22Rv1 (cell line): ENCODE results near the gene MAGEF1.

ENCODE experiments used
- H3K27ac ChIP-seq: fragments of 450-650 bp; 2 replicates; pipeline ENCODE4 v1.5.1; 2017
- ZFX ChIP-seq: fragments of 450-650 bp; IDR thresholded peaks from 2 replicates; pipeline ENCODE4 v1.6.1; 2017; ENCODE audit warnings: antibody characterized with exemption, borderline replicate concordance
- TF ChIP-seq, protein P1 (sequence below): fragments of 450-650 bp; IDR thresholded peaks from 2 replicates; pipeline ENCODE4 v1.5.1; 2017; ENCODE audit warnings: mild to moderate bottlenecking

MAGEF1 gene, protein sequence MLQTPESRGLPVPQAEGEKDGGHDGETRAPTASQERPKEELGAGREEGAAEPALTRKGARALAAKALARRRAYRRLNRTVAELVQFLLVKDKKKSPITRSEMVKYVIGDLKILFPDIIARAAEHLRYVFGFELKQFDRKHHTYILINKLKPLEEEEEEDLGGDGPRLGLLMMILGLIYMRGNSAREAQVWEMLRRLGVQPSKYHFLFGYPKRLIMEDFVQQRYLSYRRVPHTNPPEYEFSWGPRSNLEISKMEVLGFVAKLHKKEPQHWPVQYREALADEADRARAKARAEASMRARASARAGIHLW

DNA sequence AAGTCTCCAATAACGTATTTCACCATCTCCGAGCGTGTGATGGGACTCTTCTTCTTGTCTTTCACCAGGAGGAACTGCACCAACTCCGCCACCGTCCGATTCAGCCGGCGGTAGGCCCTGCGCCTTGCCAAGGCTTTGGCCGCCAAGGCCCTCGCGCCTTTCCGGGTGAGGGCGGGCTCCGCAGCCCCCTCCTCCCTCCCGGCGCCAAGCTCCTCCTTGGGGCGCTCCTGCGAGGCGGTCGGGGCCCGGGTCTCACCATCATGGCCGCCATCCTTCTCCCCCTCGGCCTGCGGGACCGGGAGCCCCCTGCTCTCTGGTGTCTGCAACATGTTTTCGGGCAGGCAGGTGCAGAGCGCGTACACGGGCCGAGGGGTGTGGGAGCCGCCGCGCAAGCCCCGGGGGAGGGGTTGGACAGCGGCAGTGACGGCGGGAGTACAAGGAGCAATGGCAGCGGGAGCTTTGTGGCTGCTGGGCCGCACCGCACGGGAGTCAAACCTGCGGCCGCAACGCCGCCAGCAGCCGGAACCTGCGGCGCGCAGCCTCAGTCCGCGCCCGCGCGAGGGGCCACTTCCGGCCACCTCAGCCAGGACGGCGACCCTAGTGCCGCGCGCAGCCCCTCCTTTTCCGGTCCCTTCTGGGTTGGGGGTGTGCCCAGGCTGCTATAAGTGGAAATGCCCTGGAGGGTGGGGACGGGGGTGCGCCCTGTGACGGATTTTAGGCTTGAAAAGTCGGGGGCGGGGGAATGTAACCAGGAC lies at the start of gene MAGEF1:
Gene MAGEF1, minus strand, starts transcription at position 572 of the 755 bp plus-strand sequence. Its CDS starts 243 bp downstream, at position 329.
- H3K27ac ChIP-seq = peak within 1 kb of the TSS; percentile 91

DNA sequence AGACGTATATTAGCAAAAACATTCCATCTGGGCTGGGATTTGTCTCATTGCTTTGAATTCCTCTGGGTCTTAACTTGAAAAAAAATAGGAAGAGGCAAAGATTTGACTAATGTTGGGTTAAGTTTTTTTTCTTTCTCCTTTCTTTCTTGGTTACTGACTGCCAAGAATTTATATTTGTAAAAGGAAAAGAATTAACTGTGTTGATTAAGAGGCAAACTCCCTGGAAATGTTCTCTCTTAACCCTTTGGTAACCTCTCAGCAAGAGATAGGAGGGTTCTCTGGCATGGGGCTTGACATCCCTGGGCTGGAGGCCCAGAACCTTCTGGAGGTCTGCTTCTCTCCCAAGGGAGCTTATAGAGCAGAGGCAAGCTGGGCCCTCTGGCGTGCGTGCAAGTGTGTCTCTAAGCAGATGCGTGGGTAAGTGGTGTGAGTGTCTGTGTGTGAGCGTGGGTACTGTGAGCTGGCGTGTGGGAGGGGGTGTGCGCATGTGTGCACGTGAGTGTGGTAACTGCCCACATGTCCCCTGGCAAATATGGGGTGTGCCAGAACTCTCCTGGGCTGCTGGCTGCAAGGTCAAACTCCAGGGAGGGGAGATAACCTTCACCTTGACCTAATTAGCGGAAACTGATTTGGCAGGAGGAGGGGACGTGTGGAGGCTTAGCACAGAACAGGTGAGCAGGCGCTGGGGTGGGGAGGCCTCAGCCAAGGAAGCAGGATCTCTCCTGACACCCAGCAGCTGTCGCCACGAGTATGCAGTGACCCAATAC lies 49.4 kb upstream of the MAGEF1 start:
- TF ChIP-seq, protein P1, sequence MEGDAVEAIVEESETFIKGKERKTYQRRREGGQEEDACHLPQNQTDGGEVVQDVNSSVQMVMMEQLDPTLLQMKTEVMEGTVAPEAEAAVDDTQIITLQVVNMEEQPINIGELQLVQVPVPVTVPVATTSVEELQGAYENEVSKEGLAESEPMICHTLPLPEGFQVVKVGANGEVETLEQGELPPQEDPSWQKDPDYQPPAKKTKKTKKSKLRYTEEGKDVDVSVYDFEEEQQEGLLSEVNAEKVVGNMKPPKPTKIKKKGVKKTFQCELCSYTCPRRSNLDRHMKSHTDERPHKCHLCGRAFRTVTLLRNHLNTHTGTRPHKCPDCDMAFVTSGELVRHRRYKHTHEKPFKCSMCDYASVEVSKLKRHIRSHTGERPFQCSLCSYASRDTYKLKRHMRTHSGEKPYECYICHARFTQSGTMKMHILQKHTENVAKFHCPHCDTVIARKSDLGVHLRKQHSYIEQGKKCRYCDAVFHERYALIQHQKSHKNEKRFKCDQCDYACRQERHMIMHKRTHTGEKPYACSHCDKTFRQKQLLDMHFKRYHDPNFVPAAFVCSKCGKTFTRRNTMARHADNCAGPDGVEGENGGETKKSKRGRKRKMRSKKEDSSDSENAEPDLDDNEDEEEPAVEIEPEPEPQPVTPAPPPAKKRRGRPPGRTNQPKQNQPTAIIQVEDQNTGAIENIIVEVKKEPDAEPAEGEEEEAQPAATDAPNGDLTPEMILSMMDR = no peak
- no peak for TF ChIP-seq ZFX
- no peak overlapping the region for H3K27ac ChIP-seq

More for the DNA sequence above, at the start of gene MAGEF1:
- TF ChIP-seq ZFX = no peak
- TF ChIP-seq, protein P1 = no peak

DNA sequence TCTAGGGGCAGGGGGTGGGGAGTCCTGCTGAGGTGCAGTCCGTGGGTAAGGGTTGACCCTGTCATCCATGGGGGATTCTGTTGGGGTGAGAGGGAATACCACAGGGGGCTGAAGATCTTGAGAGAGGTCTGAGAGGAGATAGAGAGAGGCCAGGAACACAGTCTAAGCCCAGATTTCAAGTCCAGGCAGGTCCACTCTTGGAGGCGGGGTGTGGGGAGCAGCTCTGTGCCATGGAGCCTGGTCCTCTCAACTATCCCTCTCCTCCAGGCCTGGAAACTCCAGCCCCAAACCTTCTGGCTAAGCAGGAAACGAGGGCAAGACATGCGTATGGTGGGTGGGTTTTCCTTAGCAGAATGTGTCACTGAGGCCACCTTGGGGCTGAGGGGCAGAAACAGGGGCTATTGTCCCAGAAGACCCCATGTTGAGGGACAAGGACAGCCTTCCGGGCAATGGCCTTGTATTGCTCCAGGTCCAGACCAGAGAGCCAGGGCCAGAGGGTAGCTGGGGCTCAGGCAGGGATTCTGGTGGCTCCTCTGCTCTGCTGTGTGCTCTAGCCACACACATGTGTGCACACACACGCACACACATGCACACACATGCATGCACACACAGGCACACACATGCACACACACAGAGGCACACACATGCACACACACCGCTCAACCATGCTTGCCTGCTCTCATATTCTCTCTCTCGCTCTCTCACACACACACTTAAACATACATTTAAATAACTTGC lies 48.6 kb upstream of the MAGEF1 start:
- TF ChIP-seq, protein P1 = no peak
- no peak for TF ChIP-seq ZFX
- no peak overlapping the region for H3K27ac ChIP-seq

DNA sequence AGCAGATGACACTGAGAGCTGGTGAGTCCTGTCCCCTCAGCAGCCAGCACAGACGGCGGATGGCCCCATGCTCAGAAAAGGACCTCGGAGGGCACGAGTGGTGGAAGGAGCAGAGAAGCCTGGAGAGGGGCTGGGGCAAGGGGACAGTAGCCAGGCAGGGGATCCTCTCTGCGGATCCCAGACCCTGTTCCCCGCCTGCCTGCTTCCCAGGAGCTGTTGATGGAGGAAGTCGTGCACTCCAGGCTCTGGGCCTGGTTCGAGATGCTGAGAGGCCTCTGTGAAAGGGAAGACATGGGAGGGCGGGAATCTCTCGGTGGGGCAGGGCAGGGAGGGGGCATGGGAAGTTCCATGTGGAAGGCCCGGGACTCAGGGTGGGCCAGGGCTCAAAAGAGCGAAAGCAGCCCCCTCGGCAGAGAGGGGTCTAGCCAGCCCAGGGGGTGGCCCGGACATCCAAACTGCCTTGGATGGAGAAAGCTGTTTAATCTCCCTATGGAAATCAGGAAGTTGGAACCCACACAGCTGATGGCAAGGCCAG lies 47.9 kb upstream of the MAGEF1 start:
- TF ChIP-seq, protein P1 = no peak
- TF ChIP-seq ZFX = no peak
- H3K27ac ChIP-seq = no peak overlapping the region

DNA sequence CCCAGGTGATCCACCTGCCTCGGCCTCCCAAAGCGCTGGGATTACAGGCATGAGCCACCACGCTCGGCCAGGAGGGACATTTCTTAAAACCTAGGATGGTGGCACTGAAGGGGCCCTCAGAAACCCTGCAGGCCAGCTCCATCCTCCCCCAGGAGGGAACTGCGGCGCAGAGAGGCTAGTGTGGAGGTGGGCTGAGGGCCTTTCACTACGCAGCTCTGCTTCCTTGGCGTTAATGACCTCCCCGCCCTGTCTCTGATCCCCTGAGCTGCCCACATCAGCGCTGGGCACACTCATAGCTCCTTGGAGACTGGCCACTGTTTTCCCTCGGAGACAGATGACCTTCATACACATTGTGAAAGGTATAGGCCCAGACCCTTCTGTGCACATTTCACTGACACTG lies 46.2 kb upstream of the MAGEF1 start:
- no peak overlapping the region for H3K27ac ChIP-seq
- TF ChIP-seq, protein P1 = no peak
- TF ChIP-seq ZFX = no peak

DNA sequence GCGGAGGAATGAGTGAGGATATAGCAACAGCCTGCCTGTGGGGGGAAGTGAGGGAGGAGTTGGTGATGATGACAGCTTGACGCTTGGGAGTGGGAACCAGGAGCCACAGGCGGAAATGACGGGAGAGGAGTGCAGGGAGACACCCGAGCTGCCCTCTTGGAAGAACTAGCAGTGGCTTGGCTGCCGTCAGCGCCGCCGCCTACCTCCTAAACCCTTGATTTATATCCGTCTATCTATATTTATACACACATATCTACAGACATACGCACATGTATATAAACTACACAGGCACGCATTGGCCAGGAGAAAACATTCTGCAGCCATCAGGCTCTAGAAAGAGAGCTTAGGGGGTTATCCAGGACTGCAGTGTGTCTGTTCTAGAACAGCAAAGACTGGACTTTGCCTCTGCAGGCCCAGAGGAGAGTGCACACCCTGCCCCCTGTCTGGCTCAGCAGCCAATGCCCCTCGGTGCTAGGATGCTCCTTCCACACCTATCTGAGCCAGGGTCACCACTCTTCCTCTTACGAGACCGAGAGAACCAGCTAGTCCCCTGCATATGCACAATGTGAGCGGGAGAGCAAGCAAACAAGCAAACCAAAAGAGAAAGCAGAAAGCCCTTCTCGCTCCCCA lies 45.3 kb upstream of the MAGEF1 start:
- no peak overlapping the region for H3K27ac ChIP-seq
- TF ChIP-seq, protein P1 = no peak
- no peak for TF ChIP-seq ZFX
